Measurements from ENCODE around the gene CXCR5. TPM values are rescaled to one million over a fixed set of nuclear protein-coding genes. Genes with fewer than 3 reads are reported as not detected.

CXCR5 gene
- total and polyA plus RNA-seq, 2 donors (not counting 1 experiment from before 2014, with no cell fraction given), result 111 to 163 TPM

- ChIA-PET POLR2A (interaction anchor here (0.5 to 5.8 kb wide), 15 partner anchors 14 to 197 kb away, joined by 3 to 97 read pairs (median 4); partner anchors contain the start of genes CXCR5, DDX6 and VPS11), CTCF (interaction anchor here (0.8 to 8.2 kb wide), 20 partner anchors 8 to 125 kb away, joined by 3 to 109 read pairs (median 7); partner anchors contain the start of genes BCL9L, CXCR5 and DDX6)
- H3K9me3 Mint-ChIP-seq (ENCODE audit: insufficient read depth), result no peaks in the 10 kb centered on the region
- H3K27me3 Mint-ChIP-seq, result no peaks in the 10 kb centered on the region
- Histone ChIP-seq H4K20me1 (ENCODE audit: control insufficient read depth, insufficient read depth, low read length, poor library complexity, severe bottlenecking) (no peaks in the 10 kb centered on the region), H3K4me1 (ENCODE audit: control insufficient read depth in 2 of 2, insufficient read depth in 2 of 2, low read length in 2 of 2) (peaks cover 61 to 72% of the 10 kb centered on the region in 2 donors), H3K9ac (ENCODE audit: low read length) (peak overlapping the region; percentile 66), H3K36me3 (replicated peaks in 1 of 2; ENCODE audit: control extremely low read depth in 1 of 2, control insufficient read depth in 1 of 2, extremely low read depth in 1 of 2, insufficient read depth in 2 of 2, low read length in 1 of 2) (no peaks in the 10 kb centered on the region), H3K79me2 (ENCODE audit: control insufficient read depth, insufficient read depth, low read length) (peaks cover 34% of the 10 kb centered on the region), H3K9me3 (ENCODE audit: control extremely low read depth in 1 of 3, control insufficient read depth in 2 of 3, insufficient read depth in 1 of 3, low read length in 2 of 3) (no peaks in the 10 kb centered on the region), H3K4me2 (replicated peaks; ENCODE audit: low read depth, low read length, poor library complexity, severe bottlenecking) (peak overlapping the region; percentile 90), H2AFZ (ENCODE audit: insufficient read depth, low read depth, low read length, poor library complexity, severe bottlenecking) (peak overlapping the region; percentile 76), H3K4me3 (ENCODE audit: control extremely low read depth in 1 of 5, extremely low read depth in 1 of 5, insufficient read depth in 1 of 5, low read depth in 2 of 5, low read length in 4 of 5) (peak overlapping the region; percentile 15 to 66 (median 48)), H3K27me3 (replicated peaks in 1 of 4; ENCODE audit: control extremely low read depth in 1 of 4, control insufficient read depth in 3 of 4, insufficient read depth in 4 of 4, low read length in 3 of 4) (no peaks in the 10 kb centered on the region), H3K27ac (ENCODE audit: low read length in 2 of 2) (peak overlapping the region; percentile 93 to 99)
- H3K4me1 Mint-ChIP-seq, result peaks cover 60% of the 10 kb centered on the region
- peak overlapping the region; percentile 90 for H3K4me3 Mint-ChIP-seq
- intact Hi-C loops (cut with micrococcal nuclease), result loop anchor here (1.0 to 10.0 kb wide), 6 partner anchors 13 to 436 kb away; partner anchors contain the start of genes CXCR5 and KMT2A
- WGBS (ENCODE audit: insufficient coverage), result 28% methylated on average over 11 of the region's 14 CpGs
- ATAC-seq (ENCODE audit: low read depth) (peak; percentile 61), DNase-seq (peak; percentile 86)
- TF ChIP-seq CTCF (IDR thresholded peaks at IDR 0.05) (no peak), EZH2 (IDR thresholded peaks at IDR 0.05; ENCODE audit: borderline replicate concordance, insufficient read depth, low read depth, low read length, poor library complexity, severe bottlenecking) (no peak)
- peak overlapping the region; percentile 99 for H3K27ac Mint-ChIP-seq
Observed at GRCh38 chr11:118870396-118871343, 13.0 kb upstream of the CXCR5 start.
